AG09319 (cell line): Measurements from ENCODE around the gene DEAF1.
A peak's percentile ranks its signal among the peaks of the same experiment; 100 is the strongest.

Experiments
- DNase-seq: peaks from one replicate; pipeline ENCODE4 v3.0.0-alpha.2; 2010; ENCODE audit warnings: low read depth; ENCODE audit errors: extremely low read depth
- TF ChIP-seq, protein P1 (sequence below): IDR thresholded peaks from 2 replicates; pipeline ENCODE4 v1.5.1; 2011; ENCODE audit warnings: low read depth, mild to moderate bottlenecking, inconsistent platforms, low read length, moderate library complexity

The DEAF1 gene

GRCh38 chr11:697811-698311, 2.8 kb upstream of the DEAF1 start:
- no peak for DNase-seq
- TF ChIP-seq, protein P1, sequence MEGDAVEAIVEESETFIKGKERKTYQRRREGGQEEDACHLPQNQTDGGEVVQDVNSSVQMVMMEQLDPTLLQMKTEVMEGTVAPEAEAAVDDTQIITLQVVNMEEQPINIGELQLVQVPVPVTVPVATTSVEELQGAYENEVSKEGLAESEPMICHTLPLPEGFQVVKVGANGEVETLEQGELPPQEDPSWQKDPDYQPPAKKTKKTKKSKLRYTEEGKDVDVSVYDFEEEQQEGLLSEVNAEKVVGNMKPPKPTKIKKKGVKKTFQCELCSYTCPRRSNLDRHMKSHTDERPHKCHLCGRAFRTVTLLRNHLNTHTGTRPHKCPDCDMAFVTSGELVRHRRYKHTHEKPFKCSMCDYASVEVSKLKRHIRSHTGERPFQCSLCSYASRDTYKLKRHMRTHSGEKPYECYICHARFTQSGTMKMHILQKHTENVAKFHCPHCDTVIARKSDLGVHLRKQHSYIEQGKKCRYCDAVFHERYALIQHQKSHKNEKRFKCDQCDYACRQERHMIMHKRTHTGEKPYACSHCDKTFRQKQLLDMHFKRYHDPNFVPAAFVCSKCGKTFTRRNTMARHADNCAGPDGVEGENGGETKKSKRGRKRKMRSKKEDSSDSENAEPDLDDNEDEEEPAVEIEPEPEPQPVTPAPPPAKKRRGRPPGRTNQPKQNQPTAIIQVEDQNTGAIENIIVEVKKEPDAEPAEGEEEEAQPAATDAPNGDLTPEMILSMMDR = no peak

- peak; percentile 52 for DNase-seq
- TF ChIP-seq, protein P1 = no peak
These were observed 2.0 kb upstream of the DEAF1 start for GRCh38 chr11:696955-697491.

- TF ChIP-seq, protein P1 = no peak
- peak; percentile 93 for DNase-seq
These were observed 671 bp upstream of the DEAF1 start, which contains the start of gene TMEM80 for GRCh38 chr11:695538-696248. Gene TMEM80 (plus strand): TSS chr11:695816. CDS start chr11:695828, 12 bp downstream.

- TF ChIP-seq, protein P1 = no peak
- no peak for DNase-seq
These were observed 191 bp upstream of the DEAF1 start for GRCh38 chr11:695288-695537.

GRCh38 chr11:693887-694562, 997 bp downstream of the DEAF1 start:
- TF ChIP-seq, protein P1 = no peak
- DNase-seq = no peak

DNA sequence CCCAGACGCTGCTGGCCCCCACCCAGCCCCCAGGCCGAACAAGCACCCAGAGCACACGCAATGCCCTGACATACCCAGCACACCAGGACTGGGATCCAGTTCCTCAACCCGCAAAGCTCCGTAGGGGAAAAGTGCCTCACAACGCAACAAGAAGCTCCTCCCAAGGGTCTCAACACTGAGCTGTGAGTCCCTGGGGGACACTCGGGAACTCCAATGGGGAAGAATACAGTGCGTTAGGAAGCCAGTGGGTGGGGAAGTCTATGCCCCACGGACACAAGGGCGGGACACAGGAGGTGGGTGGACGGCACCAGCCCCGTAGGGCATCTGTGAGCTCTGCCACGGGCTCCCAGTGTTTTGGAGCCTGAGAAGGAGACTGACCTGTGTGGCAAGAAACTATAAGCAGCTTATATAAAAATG, 1.6 kb downstream of the DEAF1 start:
- no peak for DNase-seq
- TF ChIP-seq, protein P1 = no peak

GRCh38 chr11:692824-693414, 2.1 kb downstream of the DEAF1 start:
- TF ChIP-seq, protein P1 = no peak
- no peak for DNase-seq
